HL-60/S4 treated with phorbol 12-myristate 13-acetate at 8.2 ng/mL for 4 days and 3 days (cell line): Measurements from ENCODE around the gene SLC66A1.

ENCODE experiments used
- in situ Hi-C: fragments of 300-500 bp; cut with MboI; formaldehyde crosslinking; loops from 2 replicates; pipeline ENCODE4 v1.15.0; 2022; ENCODE audit warnings: low sequenced_read_pairs

Gene SLC66A1

DNA sequence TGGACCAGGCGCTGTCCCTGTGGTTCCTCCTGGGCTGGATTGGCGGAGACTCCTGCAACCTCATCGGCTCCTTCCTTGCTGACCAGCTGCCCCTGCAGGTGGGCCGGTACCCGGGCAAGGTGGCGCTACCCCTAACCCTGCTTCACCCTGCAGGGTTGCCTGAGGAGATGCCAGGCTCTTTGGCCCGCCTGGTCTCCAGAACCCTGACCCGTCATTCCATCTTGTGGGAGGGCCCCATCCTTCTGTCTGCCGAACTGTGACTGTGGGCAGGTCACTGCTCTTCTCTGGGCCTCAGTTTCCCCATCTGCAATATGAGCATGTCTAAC lies 12.5 kb downstream of the SLC66A1 start:
- in situ Hi-C loops = no loop called here

DNA sequence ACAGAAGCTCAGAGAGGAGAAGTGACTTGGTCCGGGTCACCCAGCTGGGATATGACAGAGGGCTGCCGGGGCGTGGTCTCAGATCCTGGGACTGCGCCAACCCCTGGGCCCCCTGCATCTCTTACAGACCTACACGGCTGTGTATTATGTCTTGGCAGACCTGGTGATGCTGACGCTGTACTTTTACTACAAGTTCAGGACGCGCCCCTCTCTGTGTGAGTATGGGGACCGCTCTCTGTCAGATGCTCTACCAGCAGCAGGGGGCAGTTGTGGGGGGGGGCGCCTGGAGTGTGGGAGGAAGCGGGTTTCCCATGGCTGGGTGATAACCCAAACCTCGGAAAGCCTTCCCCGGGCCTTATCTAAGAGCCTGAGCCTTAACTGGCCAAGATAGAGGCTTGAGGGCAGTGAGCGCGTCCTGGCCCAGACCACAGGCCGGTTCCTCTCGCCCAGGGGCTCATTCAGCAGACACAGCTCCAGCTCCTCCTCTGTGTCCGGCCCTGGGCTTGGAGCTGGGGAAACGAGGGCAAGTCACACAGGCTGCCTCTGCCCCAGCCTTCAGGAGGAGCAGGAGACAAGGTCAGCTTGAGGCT lies 13.3 kb downstream of the SLC66A1 start:
- in situ Hi-C loops = no loop called here

DNA sequence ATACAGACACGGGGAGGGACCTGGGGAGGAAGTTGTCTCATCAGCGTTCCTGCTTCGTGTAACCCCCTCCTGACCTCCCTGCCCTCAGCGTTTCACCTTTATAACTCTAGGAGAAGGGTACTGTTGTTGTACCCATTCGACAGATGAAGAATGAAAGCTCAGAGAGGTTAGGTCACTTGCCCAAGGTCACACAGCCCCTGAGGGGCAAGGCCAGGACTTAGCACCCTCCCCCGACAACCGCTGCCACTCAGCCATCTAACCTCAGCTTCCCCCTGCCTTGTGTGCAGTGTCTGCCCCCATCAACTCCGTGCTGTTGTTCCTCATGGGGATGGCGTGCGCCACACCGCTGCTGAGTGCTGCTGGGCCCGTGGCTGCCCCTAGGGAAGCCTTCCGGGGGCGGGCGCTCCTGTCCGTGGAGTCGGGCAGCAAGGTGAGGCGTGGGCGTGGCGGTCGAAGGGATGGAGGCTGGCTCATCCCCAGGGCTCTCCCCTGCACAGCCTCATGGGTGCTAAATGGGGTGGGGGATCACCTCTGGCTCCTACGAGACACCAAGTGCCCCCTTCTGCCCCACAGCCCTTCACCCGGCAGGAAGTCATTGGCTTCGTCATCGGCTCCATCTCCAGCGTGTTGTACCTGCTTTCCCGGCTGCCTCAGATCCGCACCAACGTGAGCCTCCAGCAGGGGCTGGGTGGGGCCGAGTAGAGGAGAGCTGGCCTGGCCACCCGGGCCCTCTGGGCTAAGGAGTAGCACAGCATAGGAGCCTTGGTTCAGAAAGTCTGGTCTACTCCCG lies 14.0 kb downstream of the SLC66A1 start:
- in situ Hi-C loops = no loop called here

DNA sequence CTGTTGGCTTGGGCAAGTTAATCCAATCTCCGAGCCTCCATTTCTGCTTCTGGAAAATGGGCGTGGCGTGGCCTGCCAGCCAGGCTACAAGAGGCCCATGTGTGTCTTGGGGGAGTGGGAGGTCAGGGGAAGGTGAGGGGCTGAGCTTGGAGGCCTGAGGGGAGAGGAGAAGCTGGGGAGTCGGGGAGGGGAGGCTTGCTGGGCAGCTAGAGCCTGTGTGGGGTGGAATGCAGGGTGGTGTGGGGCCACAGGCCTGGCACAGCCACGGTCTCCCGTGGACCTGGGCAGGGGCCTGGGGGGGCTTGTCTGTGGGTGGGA lies 14.6 kb downstream of the SLC66A1 start:
- in situ Hi-C loops = no loop called here

DNA sequence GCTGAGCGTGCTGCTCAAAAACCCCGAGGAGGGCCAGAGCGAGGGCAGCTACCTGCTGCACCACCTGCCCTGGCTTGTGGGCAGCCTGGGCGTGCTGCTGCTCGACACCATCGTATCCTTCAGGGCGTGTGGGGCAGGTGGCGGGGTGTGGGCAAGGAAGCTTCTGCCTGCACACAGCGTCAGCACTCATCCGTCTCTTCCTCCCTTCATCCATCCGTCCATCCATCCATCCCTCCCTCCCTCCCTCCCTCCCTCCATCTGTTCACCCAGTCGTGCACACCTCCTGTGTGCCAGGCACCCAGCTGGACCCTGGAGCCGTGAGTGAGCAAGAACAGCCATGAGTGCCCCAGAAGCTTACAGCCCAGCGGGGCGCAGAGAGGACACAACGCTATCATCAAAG lies 15.2 kb downstream of the SLC66A1 start:
- in situ Hi-C loops = no loop called here

DNA sequence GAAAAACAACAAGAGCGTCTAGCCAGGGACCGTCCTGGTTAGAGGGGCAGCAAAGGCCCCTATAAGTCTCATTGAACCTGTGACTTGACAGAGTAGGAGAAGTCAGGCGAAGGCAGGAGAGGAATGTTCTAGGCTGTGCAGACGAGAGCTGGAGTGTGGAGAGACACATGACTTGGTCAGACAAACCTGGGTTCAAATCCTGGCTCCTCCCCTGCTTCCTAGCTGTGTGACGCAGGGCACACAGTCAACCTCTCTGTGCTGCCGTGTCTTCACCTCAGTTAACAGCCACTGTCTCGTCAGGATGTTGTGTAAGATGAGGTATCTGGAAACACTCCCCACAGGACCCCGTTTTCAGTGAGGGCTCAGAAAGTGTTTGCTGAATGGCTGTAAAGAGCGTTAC lies 15.6 kb downstream of the SLC66A1 start:
- in situ Hi-C loops = no loop called here

DNA sequence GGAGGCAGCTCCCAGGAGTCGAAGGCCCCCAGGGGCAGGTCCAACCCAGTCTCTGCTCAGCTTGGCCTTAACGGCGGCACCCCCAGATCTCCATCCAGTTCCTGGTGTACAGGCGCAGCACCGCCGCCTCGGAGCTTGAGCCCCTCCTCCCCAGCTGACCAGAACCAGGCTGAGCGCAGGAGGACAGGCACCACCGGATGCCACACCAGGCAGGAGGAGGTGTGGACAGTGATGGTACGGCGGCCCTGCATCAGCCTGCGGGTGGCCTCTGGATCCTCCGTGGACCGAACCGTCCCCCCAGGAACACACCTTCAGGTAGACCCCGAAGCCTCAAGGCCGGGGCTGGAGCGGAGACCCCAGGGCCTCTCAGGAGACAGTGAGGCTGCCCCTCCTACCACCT lies 16.4 kb downstream of the SLC66A1 start:
- in situ Hi-C loops = no loop called here

DNA sequence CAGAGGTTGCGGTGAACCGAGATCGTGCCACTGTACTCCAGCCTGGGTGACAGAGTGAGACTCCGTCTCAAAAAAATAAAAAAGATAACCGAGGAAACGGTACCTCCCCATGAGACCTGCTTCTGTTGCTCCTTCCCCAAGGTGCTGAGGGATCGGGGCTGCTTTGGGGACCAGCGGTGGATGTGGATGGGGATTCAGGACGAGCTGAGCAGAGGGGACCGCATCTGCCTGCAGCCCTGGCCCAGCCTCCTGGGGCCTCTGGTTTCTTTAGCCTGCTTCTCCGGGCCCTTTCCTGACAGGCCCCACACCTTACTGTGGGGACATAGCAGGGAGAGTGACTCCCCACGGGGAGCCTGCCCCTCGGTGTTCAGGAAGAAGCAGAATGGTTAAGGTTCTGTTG lies 17.1 kb downstream of the SLC66A1 start:
- in situ Hi-C loops = no loop called here

DNA sequence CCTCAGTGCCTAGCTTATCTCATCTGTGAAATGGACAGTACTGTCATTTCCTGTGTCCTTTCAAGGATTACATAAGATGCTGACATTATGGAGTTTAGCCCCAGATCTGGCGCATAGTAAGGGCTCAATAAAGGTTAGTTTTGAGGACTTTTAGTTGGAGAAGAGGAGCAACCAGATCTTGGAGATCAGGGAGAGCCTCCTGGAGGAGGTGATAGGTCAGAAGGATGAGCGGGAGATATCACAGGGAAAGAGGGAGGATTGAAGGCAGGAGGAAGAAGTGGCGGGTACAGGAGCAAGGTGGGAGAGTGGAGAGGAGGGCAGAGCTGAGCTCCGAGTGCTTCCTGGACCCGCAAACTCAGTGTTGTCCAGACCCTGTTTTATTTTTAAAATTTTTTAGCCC lies 17.5 kb downstream of the SLC66A1 start:
- in situ Hi-C loops = no loop called here

DNA sequence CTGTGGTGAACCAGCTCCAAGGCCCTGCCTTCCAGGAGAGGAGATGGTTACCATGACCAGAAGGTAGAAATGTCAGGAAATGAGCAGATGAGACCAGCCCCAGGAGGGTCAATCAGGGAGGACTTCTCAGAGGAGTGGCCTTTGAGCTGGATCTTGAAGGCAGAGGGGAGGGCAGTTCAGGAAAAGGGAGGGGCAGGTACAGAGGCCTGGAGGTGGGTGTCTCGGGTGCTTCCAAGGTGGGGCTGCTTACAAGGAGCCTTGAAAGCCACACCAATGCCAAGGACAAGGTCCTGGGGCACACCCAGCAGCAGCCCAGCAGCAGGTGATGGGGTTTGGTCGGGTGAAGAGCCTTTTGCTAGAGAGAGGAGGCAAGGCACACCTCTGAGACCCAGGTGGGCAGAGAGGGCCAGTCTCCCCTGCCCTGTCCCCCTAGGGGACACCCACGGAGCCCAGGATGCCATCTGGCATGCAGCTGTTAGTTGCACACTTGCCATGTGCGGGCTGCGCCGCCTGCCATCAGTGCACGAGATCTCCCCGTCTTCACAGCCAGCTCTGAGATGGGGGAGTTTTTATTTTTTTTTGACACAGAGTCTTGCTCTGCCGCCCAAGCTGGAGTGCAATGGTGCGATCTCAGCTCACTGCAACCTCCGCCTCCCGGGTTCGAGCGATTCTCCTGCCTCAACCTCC lies 18.5 kb downstream of the SLC66A1 start:
- in situ Hi-C loops = no loop called here

DNA sequence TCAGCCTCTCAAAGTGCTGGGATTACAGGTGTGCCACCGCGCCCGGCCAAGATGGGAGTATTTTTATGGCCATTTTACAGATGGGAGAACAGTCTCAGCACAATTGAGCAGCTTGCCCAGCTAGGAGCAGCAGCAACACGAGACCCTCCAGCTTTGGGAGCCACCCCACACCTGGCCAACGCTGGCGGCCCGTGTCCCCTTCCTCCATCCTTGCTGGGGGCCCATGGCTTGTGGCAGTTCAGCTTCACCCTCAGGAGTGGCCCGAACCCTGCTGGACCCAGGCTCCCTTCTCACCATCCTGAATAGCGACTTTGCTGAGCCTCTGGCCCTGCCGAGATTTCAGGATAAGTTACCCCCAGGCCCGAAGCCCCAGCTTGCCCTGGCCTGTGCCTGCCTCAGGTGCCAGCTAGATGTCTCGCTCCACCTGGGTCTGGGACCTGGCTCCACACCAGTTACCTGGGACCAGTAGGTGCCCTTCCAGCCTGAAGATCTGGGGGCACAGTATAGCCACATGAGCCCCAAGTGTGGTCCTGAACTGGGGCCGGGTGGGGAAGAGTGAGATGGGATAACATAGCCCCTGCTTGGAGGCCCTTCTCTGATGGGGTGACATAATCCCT lies 19.2 kb downstream of the SLC66A1 start:
- in situ Hi-C loops = no loop called here

DNA sequence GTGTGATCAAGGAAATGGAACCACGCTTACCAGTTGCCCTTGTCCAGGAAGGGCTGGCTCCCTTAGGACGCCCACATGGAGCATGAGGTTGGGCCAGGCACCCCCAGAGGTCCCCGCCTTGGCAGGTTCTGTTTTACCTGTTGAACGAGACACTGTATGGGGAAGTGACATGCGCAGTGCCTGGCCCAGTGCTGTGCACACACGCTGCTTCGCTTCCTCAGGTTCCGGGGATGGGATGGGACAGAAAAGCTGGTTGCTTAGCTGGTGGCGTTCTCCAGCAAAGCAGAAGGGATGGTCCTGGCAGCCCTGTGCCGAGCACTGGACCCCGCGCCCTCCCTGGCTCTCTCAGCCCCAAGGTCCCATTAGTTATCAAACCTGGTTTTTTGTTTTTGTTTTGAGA lies 20.7 kb downstream of the SLC66A1 start:
- in situ Hi-C loops = no loop called here

DNA sequence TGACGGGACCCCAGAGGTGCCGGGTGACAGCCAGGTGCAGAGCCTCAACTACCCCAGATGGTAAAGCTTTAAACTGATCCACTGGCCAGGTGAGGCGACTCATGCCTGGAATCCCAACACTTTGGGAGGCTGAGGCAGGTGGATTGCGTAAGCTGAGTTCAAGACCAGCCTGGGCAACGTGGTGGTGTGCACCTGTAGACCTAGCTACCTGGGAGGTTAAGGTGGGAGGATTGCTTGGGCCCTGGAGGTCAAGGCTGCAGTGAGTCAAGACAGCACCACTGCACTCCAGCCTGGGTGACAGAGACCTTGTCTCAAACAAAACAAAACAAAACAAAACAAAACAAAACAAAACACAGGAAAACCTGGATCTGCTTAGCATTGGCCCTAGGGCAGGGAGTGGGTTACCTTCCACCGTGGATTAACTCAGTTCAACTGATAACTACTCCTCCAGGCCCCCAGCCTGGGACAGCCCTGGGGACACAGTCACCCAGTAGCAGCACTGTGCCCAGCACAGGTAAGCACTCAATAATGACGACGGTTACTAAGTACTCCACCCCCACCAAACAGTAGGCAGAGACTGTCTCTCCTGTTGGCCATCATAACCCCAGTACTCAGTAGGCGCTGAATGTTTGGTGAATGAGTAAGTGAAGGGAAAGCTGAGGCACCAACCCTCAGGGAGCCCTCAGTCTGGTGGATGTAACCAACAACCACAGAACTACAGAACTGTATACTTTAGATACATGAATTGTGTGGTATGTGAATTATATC lies 21.6 kb downstream of the SLC66A1 start:
- in situ Hi-C loops = no loop called here

DNA sequence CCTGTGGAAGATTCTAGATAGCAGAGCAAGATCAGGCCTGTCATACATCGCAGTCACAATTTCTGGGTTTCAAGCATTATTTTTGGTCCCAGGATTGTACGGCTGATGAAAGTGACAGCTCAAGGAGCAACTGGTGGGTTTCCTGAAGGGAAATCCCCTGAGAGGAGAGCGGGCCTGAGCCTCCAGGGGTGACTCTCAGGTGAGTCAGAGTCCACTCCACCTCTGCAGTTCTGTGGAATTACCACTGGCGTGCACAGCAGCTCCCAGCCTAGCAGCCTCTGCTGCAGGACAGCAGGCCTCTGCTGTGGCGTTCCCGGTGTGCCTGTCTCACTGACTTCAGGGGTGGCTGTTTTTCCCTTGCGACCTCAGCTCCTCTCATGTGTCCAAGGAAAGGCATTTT lies 24.4 kb downstream of the SLC66A1 start:
- in situ Hi-C loops = no loop called here

DNA sequence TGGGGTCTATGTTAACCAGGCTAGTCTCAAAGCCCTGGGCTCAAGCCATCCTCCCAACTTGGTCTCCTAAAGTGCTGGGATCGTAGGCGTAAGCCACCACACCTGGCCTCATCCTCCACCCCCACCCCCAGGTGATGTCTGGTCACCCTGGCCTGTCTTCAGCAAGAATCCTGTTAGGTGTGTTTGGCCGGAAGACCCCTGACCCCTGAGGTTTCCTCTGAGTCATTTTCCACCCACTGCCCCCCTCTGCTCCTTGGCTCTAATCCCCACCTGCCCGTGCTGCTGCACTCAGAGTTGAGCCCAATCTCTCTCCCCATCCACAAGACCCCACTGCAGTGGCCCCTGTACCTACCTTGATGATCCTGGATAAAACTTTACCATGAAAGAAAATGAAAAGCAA lies 25.2 kb downstream of the SLC66A1 start:
- in situ Hi-C loops = no loop called here

DNA sequence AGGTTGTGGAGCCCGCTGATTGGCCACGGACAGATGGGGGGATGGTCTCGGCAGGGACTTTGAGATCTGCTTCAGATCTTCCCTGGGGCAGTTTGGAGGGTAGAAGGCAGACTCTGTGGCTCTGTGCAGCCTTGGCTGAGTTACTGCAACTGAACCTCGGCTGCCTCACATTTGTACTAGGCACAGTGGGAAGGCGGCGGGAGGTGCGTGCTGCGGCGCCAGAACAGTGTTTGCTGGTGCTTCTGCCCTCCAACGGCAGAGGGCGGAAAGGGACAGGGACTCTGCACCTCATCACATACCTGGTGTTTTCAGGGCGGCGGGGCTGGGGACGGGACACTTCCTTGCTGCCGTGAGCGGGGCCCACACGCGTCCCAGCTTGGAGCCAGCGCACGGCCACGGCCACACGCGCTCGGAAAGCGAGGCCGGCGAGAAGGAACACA lies 26.2 kb downstream of the SLC66A1 start:
- in situ Hi-C loops = no loop called here

DNA sequence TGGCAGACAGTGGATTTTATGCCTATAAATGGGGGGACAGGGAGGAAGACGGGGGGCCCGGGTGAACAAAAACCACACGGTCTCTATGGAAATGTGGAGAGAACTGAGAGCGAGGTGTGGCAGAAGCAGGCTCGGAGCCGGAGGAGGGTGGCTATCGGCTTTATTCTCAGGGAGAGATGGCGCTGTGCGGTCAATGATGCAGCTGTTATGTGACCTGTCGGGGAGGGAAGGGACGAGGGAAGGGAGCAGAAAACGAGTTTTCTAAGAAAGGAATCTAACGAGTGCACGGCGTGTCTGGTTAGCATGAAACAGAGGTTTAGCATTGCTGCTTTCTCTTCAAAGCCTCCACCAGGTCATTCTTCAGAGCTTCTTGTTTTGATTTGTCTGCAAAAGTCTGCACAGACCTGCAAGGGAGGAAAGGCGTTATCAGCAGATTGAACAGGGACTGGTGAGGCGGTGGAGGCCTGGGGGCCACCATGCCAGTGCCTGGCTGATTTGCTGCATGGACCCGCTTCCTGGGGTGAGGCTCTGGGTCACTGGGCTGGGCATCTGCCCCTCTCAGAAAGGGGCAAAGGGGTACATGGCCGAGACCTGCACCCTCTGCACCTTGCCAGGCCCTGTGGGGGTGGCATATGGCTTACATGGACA lies 27.2 kb downstream of the SLC66A1 start:
- in situ Hi-C loops = no loop called here

DNA sequence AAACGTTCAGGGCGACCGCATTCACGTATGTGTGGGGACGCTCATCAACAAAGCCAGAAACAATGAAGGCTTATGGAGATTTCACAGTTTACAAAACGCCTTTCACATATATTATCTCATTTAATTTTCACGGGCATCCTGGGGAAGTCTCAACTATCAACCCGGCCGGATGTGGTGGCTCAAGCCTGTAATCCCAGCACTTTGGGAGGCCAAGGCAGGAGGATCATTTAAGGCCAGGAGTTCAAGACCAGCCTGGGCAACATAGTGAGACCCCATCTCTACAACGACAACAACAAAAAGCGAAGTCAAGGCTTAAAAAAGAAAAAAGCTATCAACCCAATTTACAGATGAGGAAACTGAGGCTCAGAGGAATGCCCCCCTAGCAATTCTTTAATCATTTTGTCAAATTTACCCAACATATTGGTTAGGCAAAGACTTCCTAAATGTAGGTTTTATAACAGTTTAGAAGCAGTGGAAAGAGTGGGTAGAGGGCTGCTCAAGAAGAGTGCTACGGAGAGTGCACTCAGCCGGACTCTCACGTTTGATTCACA lies 28.3 kb downstream of the SLC66A1 start:
- in situ Hi-C loops = no loop called here

DNA sequence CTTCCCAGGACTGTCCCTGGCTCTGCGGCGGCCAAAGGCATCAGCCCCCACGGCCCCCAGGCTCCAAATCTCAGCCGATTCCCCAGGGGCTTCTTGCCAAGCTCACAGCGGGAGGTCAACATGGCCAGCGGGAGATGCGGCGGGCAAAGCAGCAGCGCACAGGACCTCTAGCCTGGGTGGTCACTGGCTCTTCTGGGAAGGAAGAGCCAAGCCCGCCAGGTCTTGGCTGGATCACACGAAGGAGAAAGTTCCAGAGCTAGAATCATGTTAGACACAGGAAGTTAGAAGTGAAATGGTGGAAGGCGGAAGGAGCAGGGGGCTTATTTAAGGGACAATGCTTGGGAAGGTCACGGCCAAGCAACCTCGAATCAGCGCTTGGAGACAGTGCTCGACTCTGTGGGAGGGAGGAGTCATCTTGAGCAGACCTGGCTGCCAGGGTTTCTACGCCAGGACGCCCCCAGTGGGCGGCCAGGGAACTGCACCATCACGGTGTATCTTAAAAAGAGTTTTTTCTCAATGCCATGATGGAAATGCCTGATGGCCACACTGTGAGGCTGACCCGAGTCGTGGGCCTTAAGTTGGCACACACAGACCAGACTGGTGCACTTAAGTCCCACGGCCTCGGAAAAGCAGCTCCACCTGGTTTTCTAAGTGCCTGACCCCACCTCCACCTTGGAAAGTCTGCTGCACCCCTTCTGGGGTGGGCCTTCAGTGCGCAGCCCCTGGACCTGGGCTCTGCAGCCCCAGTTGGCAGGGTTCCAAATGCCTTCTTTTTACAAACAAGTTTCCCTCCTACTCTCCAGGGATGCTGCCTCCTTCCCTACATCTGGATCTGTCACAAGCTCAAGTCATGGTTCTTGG lies 29.3 kb downstream of the SLC66A1 start:
- in situ Hi-C loops = no loop called here
